Neural cell (in vitro differentiated cells): ENCODE data around the gene NDOR1.

ENCODE experiments used
- EP300 ChIP-seq: fragments of 450-650 bp; conservative IDR thresholded peaks from 2 replicates; pipeline ENCODE4 v1.6.1; 2014; ENCODE audit warnings: antibody characterized with exemption, mild to moderate bottlenecking, moderate library complexity; ENCODE audit not compliant: poor library complexity, severe bottlenecking
- EZH2 ChIP-seq: fragments of 200-600, 300-800 bp; shearing (Covaris generic), sonication (generic); IDR thresholded peaks from 2 replicates; pipeline ENCODE4 v1.6.1; 2014; ENCODE audit warnings: antibody characterized with exemption, low read length, borderline replicate concordance, mild to moderate bottlenecking; ENCODE audit not compliant: insufficient read depth, poor library complexity, severe bottlenecking
- POLR2AphosphoS5 ChIP-seq: IDR thresholded peaks from 2 replicates; pipeline ENCODE4 v1.6.1; 2012
- RAD21 ChIP-seq: fragments of 450-650 bp; conservative IDR thresholded peaks from 2 replicates; pipeline ENCODE4 v1.6.1; 2014; ENCODE audit warnings: antibody characterized with exemption, mild to moderate bottlenecking, moderate library complexity
- TAF1 ChIP-seq: IDR thresholded peaks from 2 replicates; pipeline ENCODE4 v1.6.1; 2012; ENCODE audit warnings: low read depth
- TF ChIP-seq, protein P1 (sequence below): fragments of 450-650 bp; IDR thresholded peaks from 2 replicates; pipeline ENCODE4 v1.5.1; 2014; ENCODE audit warnings: antibody characterized with exemption, mild to moderate bottlenecking, moderate library complexity; ENCODE audit not compliant: poor library complexity, severe bottlenecking

DNA sequence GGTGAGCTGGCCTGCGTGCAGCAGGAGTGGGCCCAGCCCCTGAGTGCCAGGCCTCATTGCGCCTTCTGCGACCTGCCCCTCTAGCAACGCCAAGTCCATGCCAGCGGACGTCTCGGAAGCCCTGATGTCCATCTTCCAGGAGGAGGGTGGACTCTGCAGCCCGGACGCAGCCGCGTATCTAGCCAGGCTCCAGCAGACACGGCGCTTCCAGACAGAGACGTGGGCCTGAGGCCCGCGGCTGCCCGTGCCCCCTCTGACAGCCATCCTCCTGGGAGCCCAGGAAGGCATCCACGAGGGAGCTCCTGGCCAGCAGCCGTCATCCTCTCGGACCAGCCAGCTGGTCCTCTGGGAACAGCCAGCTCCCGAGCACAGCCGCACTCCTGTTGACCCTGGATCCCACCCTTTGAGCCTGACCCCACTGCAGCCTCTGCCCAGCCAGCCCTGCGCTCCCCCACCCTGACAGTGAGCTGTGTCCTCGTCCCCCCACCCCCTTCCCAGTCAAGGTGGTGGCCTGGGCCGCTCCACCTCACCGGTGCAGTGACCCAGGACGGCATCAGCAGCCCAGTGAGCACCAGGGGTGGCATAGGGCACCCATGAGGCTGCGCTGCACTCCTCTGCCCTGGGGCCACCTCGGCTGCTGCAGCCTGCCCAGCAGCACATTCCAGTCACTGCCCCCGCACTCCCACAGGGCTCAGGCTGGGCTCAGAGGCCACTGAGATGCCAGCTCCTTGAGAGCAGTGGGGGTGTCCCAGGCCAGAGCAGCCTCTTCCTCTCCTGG lies 10.9 kb downstream of the NDOR1 start:
- TF ChIP-seq RAD21 (no peak), EP300 (no peak), EZH2 (no peak), POLR2AphosphoS5 (no peak), TAF1 (no peak)
- TF ChIP-seq, protein P1, sequence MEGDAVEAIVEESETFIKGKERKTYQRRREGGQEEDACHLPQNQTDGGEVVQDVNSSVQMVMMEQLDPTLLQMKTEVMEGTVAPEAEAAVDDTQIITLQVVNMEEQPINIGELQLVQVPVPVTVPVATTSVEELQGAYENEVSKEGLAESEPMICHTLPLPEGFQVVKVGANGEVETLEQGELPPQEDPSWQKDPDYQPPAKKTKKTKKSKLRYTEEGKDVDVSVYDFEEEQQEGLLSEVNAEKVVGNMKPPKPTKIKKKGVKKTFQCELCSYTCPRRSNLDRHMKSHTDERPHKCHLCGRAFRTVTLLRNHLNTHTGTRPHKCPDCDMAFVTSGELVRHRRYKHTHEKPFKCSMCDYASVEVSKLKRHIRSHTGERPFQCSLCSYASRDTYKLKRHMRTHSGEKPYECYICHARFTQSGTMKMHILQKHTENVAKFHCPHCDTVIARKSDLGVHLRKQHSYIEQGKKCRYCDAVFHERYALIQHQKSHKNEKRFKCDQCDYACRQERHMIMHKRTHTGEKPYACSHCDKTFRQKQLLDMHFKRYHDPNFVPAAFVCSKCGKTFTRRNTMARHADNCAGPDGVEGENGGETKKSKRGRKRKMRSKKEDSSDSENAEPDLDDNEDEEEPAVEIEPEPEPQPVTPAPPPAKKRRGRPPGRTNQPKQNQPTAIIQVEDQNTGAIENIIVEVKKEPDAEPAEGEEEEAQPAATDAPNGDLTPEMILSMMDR: no peak
